Erythroblast (primary cell): Measurements from ENCODE around the gene HMGXB4.
"Not testable (repeated sequence)": the region's sequence is repeated elsewhere in the genome, so short reads cannot be mapped to it uniquely, and the experiment has no call there.

Experiments used
- DNase-seq, 2 experiments: peaks; one replicate each; lab custom pipeline; 2025; lab: John Stamatoyannopoulos, UW
- GATA1 ChIP-seq: IDR thresholded peaks from 2 replicates; pipeline ENCODE4 v1.6.1; 2011; ENCODE audit warnings: low read depth, mild to moderate bottlenecking, control low read depth, low read length, moderate library complexity
- POLR2A ChIP-seq: IDR thresholded peaks from 2 replicates; pipeline ENCODE4 v1.6.1; 2011; ENCODE audit warnings: mild to moderate bottlenecking, low read length

Gene HMGXB4

DNA sequence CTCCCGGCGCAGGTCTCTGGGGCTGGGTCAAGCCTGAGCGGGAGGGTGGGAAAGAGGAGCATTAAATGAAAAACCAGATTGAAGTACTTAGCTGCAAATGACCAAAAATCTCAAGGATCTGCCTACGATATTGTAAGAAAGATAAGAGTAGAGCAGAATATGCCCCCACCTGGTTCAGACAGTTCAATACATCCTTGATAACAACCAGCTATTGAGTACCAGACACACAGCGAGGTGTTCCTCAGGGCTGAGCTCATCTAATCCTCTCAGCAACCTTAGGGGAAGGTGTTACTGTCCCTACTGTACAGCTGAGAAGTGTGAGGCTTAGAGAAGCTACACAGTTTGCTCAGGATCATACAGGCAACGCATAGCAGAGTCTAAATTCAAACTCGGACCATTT is 27.4 kb upstream of the HMGXB4 start:
- DNase-seq: no peak
- no peak for TF ChIP-seq POLR2A
- no peak for TF ChIP-seq GATA1

DNA sequence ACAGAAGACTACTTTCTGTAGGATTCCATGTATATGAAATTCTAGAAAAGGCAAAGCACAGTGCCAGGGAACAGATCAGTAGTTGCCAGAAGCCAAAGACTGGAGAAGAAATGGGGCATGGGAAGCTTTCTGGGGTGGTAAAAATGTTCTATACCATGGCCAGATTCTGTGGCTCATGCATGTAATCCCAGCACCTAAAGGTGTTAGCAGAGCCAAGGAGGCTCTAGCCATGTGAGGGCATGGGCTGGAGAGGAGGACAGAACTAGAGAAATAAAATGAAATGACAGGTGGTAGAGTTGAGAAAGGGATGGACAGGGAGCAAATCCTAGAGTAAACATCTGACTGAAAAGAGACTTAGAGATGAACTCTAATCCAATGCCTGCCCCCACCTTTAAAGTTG is 26.9 kb upstream of the HMGXB4 start:
- TF ChIP-seq GATA1: no peak
- TF ChIP-seq POLR2A: no peak
- DNase-seq: no peak

DNA sequence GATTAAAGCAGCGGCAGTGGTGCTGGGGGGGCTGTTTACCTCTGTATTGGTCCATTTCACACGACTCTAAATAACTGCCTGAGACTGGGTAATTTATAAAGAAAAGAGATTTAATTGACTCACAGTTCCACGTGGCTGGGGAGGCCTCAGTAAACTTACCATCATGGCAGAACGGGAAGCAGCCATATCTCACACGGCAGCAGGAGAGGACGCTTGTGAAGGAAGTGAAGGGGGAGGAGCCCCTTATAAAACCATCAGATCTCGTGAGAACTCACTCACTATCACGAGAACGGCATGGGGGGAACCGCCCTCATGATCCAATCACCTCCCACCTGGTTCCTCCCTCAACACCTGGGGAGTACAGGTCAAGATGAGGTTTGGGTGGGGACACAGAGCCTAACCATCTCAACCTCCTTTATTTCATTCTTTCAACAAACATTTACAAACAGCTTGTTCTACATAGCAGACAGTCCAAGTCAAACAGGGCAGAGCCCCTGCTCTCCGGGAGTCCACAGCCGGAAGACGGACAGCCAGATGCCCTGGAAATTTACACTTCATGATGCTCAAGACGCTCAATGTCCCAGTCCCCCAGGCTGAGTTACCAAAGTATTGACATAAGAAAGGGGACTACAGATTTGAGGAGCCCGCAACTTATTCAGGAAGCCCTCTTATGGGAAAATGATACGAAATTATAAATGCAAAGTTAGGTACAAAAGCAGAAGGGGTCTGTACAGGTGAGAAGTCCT is 26.3 kb upstream of the HMGXB4 start:
- TF ChIP-seq POLR2A (no peak), GATA1 (no peak)
- peak; percentile 37 to 41 for DNase-seq

- peak; percentile 81 to 90 for DNase-seq
- TF ChIP-seq GATA1: no peak
- TF ChIP-seq POLR2A: no peak
These were observed 25.7 kb upstream of the HMGXB4 start for GRCh38 chr22:35231585-35232084.

DNA sequence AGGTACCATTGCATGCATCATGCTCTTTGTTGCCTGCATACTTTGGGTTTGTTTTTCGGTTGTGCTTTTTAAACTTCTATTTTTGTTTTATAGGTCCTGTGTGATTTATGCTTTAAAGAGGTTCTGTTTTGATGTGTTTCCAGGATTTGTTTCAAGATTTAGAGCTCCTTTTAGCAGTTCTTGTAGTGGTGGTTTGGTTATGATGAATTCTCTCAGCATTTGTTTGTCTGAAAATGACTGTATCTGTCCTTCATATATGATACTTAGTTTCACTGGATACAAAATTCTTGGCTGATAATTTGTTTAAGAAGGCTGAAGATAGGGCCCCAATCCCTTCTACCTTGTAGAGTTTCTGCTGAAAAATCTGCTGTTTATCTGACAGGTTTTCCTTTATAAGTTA is 18.5 kb upstream of the HMGXB4 start:
- DNase-seq: not testable (repeated sequence)

GRCh38 chr22:35244507-35244906 is 12.8 kb upstream of the HMGXB4 start:
- not testable (repeated sequence) for DNase-seq

GRCh38 chr22:35250156-35250555 is 7.1 kb upstream of the HMGXB4 start:
- TF ChIP-seq GATA1 (no peak), POLR2A (no peak)
- DNase-seq: no peak

DNA sequence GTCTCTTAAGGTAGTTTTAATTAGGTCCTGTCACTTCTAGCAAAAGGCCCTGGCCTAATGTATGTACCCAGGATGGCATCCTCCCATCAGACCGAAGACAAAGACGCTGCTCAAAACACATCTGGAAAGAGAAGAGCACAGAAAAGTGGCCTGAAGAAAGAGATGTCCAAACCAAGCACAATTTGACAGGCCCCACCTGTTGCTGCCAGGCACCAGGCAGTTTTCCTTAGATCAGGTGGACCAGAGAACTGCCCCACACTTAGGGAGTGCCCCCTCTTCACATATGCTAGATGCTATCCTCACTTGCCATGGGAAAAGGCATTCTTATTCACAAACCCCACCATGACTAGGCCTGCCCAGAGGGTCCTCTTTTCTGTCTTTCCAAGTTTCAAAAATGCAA is 3.3 kb upstream of the HMGXB4 start:
- no peak for TF ChIP-seq POLR2A
- DNase-seq: no peak

DNA sequence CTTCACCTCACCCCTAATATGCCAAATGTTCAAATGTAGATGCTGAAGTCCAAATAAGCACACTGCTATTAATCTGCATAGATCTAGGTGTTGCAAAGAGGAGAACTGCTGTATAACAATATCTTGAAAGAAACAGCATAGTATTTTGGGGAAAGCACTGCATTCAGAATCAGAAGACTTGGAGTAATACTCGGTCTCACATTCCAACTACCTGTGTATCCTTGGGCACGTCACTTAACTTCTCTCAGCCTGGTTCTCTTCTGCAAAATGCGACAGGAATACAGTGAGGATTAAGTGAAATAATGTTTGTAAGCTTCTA is 332 bp upstream of the HMGXB4 start:
- no peak for TF ChIP-seq GATA1
- TF ChIP-seq POLR2A: no peak
- no peak for DNase-seq

DNA sequence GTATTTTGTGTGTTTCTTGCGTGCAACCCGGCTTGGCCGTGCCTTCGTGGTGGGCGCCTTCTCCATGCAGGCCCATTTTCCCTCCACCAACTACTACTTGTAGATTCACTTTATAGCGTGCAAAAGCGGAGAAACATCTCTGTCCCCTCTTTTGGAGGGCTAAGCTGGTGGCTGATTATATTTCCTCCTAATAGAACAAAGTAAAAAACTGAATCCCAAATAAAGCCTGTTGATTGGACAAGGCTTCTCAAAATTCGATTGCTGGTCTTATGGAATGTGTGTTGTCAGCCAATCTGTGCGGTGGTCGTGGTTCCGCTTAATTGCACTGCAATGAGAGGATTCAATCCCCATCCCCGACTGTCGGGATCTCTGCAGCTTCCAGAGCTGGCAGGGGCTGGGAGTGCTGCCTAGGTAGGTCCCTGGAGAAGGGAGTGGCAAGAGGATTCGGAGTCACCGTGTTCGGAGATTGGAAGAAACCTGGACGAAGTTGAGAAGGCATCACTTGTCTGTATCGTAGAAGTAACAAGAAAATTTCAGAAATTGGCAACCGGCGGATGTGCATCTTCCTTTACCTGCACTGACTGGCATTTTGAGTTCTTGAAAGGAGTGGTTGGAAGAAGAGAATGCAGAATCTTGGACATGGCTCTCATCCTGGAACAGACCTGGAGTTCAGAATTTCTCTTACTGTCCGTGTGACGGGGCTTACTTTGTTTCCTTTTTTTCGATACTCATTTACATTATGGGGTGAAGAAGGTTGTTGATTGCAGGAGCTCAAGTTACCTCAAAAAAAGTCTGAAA is 1.1 kb downstream of the HMGXB4 start:
- TF ChIP-seq POLR2A (no peak), GATA1 (no peak)
- DNase-seq: peak; percentile 62 to 72

- no peak for DNase-seq
- TF ChIP-seq POLR2A: no peak
- no peak for TF ChIP-seq GATA1
These were observed 7.7 kb downstream of the HMGXB4 start for GRCh38 chr22:35264986-35265385.

GRCh38 chr22:35266277-35266676 is 9.0 kb downstream of the HMGXB4 start:
- TF ChIP-seq GATA1: no peak
- no peak for DNase-seq

DNA sequence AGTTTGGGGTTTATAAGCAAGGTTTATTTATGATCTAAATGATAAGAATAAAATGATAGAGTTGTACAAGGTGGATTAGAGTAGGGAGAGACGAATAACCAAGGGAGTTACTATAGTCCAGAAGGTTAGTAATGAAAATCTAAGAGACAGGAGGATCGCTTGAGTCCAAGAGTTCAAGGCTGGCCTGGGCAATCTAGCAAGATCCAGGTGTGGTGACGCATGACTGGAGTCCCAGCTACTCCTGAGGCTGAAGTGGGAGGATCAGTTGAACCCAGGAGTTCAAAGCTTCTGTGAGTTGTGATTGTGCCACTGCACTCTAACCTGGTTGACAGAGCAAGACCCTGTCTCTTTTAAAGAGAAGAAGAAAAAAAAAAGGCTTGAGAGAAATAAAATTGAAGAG is 12.3 kb downstream of the HMGXB4 start:
- no peak for DNase-seq
- no peak for TF ChIP-seq GATA1
- TF ChIP-seq POLR2A: no peak

- no peak for DNase-seq
- no peak for TF ChIP-seq POLR2A
- TF ChIP-seq GATA1: no peak
These were observed 17.0 kb downstream of the HMGXB4 start for GRCh38 chr22:35274154-35274871.

DNA sequence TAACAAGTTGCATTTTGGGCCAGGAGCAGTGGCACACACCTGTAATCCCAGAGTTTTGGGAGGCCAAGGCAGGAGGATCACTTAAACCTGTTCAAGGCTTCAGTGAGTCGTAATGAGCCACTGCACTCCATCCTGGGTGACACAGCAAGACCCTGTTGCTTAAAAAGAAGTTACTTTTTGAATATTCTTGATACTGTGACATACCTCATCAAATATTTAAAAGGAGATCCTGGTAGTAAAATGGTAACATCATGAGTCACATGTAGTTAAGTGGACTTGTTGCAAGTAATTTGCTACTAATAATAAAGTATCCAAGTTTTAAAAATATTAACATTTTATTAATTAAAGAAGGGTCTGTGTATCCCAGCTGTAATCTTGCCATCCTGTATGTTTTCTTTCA is 18.3 kb downstream of the HMGXB4 start:
- DNase-seq: no peak

More for the DNA sequence above, 18.3 kb downstream of the HMGXB4 start:
- TF ChIP-seq POLR2A: no peak
- no peak for TF ChIP-seq GATA1
